K562 (cell line): ENCODE measurements around the gene DOCK8. TPM values are rescaled to one million over a fixed set of nuclear protein-coding genes. Genes with fewer than 3 reads are reported as not detected.

Experiments
- C11orf30 ChIP-seq: fragments of 450-650 bp; IDR thresholded peaks from 2 replicates; pipeline ENCODE4 v1.6.1; 2016; ENCODE audit warnings: low read depth, mild to moderate bottlenecking
- CC2D1A ChIP-seq: fragments of 450-650 bp; IDR thresholded peaks from 2 replicates; pipeline ENCODE4 v1.6.1; 2017; ENCODE audit warnings: mild to moderate bottlenecking
- CCNT2 ChIP-seq: IDR thresholded peaks from 2 replicates; pipeline ENCODE4 v1.6.1; 2011; ENCODE audit warnings: borderline replicate concordance, low read depth, mild to moderate bottlenecking, moderate library complexity, mixed read lengths, low read length; ENCODE audit not compliant: insufficient read length; ENCODE audit errors: extremely low read depth
- CEBPB ChIP-seq: fragments of 450-650 bp; IDR thresholded peaks from 2 replicates; pipeline ENCODE4 v1.6.1; 2016; ENCODE audit warnings: missing genetic modification characterization, missing compliant biosample characterization
- COPS2 ChIP-seq: fragments of 450-650 bp; conservative IDR thresholded peaks from 2 replicates; pipeline ENCODE4 v1.6.1; 2016; ENCODE audit warnings: mild to moderate bottlenecking, moderate library complexity
- GATAD2A ChIP-seq: fragments of 450-650 bp; IDR thresholded peaks from 2 replicates; pipeline ENCODE4 v1.6.1; 2017
- GATAD2B ChIP-seq: fragments of 450-650 bp; IDR thresholded peaks from 2 replicates; pipeline ENCODE4 v1.6.1; 2017; ENCODE audit warnings: mild to moderate bottlenecking, borderline replicate concordance
- HDAC2 ChIP-seq: fragments of 450-650 bp; IDR thresholded peaks from 2 replicates; pipeline ENCODE4 v1.6.1; 2016; ENCODE audit warnings: mild to moderate bottlenecking
- MTA2 ChIP-seq: fragments of 450-650 bp; IDR thresholded peaks from 2 replicates; pipeline ENCODE4 v1.6.1; 2016; ENCODE audit warnings: low read depth
- NFYB ChIP-seq: IDR thresholded peaks from 2 replicates; pipeline ENCODE4 v1.6.1; 2011; ENCODE audit warnings: mild to moderate bottlenecking, moderate library complexity; ENCODE audit not compliant: insufficient read length; ENCODE audit errors: extremely low read depth
- NR2F6 ChIP-seq: fragments of 450-650 bp; formaldehyde crosslinking; IDR thresholded peaks from 2 replicates; pipeline ENCODE4 v1.4.0; 2020; ENCODE audit warnings: mild to moderate bottlenecking
- POLR2B ChIP-seq: fragments of 450-650 bp; IDR thresholded peaks from 2 replicates; pipeline ENCODE4 v1.6.1; 2018; ENCODE audit warnings: low read depth; ENCODE audit not compliant: partially characterized antibody
- RAD51 ChIP-seq: fragments of 450-650 bp; IDR thresholded peaks from 2 replicates; pipeline ENCODE4 v1.7.1; 2016; ENCODE audit warnings: low read depth, mild to moderate bottlenecking, borderline replicate concordance
- RB1 ChIP-seq: fragments of 450-650 bp; IDR thresholded peaks from 2 replicates; pipeline ENCODE4 v1.6.1; 2017; ENCODE audit warnings: low read depth, mild to moderate bottlenecking
- TAF9B ChIP-seq: fragments of 450-650 bp; IDR thresholded peaks from 2 replicates; pipeline ENCODE4 v1.6.1; 2018; ENCODE audit warnings: mild to moderate bottlenecking; ENCODE audit not compliant: partially characterized antibody
- TBP ChIP-seq: optimal IDR thresholded peaks from 2 replicates; pipeline ENCODE3; 2011; ENCODE audit warnings: low read depth, low read length, improper control_type of control experiment
- ZNF146 ChIP-seq: IDR thresholded peaks from one replicate; pipeline ENCODE4 v1.6.1; 2018; ENCODE audit warnings: missing compliant biosample characterization; ENCODE audit not compliant: unreplicated experiment
- polyA plus RNA-seq, 8 experiments: library from polyadenylated mRNA; depleted of rRNA in 4 of 8; stranded (reverse) in 5 of 8; unstranded in 3 of 8; fragments of >200 nt; fragmentation: Nextera tagmentation in 2 of 8; fragmentation: Illumina TruSeq in 1 of 8; extraction: Ambion mirVana in 2 of 8; extraction: Trizol in 1 of 8; gene quantifications; 2 replicates each; pipeline versions ENCODE4 v1.2.1 to v1.2.3, GENCODE V29; 2011 to 2014; ENCODE audit warnings: inconsistent platforms in 1 of 8, missing spikeins in 1 of 8
- total RNA-seq, 7 experiments: library from RNA; depleted of rRNA in 6 of 7; stranded (reverse); fragments of >200 nt in 6 of 7; fragmentation: Illumina TruSeq in 2 of 7; extraction: Trizol in 2 of 7; gene quantifications; 2 replicates each; pipeline versions ENCODE4 v1.2.1 to v1.2.3, GENCODE V29; 2011 to 2021; ENCODE audit warnings: low replicate concordance in 1 of 7
- TF ChIP-seq, protein P1 (sequence below): sonication (generic); formaldehyde crosslinking; IDR thresholded peaks from 2 replicates; pipeline ENCODE4 v1.8.0; 2022; ENCODE audit warnings: mild to moderate bottlenecking, missing genetic modification reagents
- TF ChIP-seq, protein P2 (sequence below): fragments of 250-450 bp; sonication (Bioruptor Pico); IDR thresholded peaks from 2 replicates; pipeline ENCODE4 v1.9.0; 2021; ENCODE audit warnings: mild to moderate bottlenecking
- TF ChIP-seq, protein P3 (sequence below): sonication (generic); formaldehyde crosslinking; IDR thresholded peaks from 2 replicates; pipeline ENCODE4 v1.8.0; 2022; ENCODE audit warnings: mild to moderate bottlenecking, missing genetic modification reagents
- TF ChIP-seq, protein P4 (sequence below): fragments of 250-450 bp; sonication (Bioruptor Pico); IDR thresholded peaks from 2 replicates; pipeline ENCODE4 v1.5.0; 2021; ENCODE audit warnings: mild to moderate bottlenecking, moderate library complexity

DOCK8 gene
- total and polyA plus RNA-seq, 9 of the 15 experiments (the other 6 are each of a cell fraction or from before 2014, with no cell fraction given) = 14.4 to 53.8 (median 25.1) TPM

DNA sequence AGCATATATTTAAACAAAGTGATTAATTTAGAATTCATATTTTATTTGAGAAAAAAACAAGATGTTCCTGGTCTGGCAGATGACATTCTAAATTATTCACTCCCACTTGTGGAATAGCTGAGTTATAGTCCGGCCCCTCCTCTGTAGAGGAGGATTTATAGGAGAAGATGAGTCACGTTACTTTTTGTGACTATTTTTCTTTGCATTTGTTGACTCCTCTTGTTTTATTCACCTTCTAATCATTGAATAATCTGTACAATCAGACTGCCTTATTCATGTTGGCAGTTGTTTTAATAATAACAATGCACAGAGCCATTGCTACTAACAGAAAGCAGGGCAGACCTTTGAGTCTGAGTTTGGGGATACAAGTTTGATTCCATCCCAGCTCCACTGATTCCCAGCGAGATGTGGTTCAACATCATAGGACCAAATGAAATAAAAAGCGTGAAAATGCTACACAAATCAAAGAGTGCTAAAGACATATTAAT lies 23.2 kb downstream of the DOCK8 start (continued):
- TF ChIP-seq GATAD2A (no peak), CEBPB (tag) (no peak), NR2F6 (CRISPR knock-in tag) (no peak), RAD51 (no peak), POLR2B (no peak), ZNF146 (CRISPR knock-in tag) (no peak), COPS2 (no peak), CC2D1A (no peak), C11orf30 (0 out of 2 replicates have a peak, but pooled peaks have one; percentile 13), GATAD2B (no peak), CCNT2 (no peak), MTA2 (no peak), NFYB (no peak), TBP (no peak), TAF9B (peak; percentile 24), HDAC2 (no peak), RB1 (no peak)
- TF ChIP-seq, protein P1, sequence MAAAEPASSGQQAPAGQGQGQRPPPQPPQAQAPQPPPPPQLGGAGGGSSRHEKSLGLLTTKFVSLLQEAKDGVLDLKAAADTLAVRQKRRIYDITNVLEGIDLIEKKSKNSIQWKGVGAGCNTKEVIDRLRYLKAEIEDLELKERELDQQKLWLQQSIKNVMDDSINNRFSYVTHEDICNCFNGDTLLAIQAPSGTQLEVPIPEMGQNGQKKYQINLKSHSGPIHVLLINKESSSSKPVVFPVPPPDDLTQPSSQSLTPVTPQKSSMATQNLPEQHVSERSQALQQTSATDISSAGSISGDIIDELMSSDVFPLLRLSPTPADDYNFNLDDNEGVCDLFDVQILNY (CRISPR knock-in tag) = no peak
- TF ChIP-seq, protein P2, sequence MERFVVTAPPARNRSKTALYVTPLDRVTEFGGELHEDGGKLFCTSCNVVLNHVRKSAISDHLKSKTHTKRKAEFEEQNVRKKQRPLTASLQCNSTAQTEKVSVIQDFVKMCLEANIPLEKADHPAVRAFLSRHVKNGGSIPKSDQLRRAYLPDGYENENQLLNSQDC (CRISPR knock-in tag) = no peak
- TF ChIP-seq, protein P3, sequence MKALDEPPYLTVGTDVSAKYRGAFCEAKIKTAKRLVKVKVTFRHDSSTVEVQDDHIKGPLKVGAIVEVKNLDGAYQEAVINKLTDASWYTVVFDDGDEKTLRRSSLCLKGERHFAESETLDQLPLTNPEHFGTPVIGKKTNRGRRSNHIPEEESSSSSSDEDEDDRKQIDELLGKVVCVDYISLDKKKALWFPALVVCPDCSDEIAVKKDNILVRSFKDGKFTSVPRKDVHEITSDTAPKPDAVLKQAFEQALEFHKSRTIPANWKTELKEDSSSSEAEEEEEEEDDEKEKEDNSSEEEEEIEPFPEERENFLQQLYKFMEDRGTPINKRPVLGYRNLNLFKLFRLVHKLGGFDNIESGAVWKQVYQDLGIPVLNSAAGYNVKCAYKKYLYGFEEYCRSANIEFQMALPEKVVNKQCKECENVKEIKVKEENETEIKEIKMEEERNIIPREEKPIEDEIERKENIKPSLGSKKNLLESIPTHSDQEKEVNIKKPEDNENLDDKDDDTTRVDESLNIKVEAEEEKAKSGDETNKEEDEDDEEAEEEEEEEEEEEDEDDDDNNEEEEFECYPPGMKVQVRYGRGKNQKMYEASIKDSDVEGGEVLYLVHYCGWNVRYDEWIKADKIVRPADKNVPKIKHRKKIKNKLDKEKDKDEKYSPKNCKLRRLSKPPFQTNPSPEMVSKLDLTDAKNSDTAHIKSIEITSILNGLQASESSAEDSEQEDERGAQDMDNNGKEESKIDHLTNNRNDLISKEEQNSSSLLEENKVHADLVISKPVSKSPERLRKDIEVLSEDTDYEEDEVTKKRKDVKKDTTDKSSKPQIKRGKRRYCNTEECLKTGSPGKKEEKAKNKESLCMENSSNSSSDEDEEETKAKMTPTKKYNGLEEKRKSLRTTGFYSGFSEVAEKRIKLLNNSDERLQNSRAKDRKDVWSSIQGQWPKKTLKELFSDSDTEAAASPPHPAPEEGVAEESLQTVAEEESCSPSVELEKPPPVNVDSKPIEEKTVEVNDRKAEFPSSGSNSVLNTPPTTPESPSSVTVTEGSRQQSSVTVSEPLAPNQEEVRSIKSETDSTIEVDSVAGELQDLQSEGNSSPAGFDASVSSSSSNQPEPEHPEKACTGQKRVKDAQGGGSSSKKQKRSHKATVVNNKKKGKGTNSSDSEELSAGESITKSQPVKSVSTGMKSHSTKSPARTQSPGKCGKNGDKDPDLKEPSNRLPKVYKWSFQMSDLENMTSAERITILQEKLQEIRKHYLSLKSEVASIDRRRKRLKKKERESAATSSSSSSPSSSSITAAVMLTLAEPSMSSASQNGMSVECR (CRISPR knock-in tag) = no peak
- TF ChIP-seq, protein P4, sequence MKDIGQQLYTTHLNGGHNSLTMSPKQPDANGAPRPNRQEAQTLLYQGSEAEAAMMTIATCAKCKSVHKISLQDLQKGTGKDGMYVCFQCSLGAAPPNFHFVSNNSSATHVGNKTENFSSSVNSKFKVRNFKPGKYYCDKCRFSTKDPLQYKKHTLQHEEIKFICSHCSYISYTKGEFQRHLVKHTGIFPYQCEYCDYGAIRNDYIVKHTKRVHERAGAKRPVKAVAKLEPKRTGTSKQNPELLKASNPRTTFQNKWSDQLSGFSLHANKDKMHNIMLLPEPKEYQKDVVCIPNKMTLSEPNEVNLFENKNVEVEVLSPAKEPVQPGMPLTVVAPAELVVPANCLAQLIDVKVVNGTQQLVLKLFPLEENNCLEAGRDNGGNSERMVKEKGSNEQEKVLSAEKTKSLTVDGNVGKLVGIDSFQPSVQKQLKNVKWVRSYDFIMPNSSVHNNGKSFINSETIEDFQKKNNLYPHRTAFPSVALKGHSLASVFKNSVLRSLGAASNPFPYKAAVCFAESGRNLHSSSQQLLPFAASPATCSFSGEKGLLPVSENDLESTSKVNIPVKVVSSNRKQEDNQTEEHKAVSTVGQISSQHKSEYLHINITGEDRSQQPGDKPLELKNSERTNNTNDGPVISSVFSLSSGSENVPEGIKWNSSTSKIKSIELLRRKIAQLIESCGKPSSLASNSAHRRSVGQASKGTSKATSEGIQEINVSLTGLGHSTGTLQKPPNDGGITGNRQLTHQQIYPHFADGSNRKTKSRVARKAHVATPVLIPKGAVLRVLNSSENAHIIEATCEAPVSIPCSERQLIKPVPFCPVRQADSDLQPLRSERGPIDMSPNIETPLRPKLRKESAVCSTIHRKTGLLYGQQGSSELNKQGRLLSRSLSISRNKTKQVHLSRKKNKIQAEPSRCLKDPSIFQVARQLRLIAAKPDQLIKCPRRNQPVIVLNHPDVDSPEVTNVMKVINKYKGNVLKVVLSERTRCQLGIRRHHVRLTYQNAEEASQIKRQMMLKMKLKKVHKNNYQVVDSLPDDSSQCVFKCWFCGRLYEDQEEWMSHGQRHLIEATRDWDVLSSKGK = no peak
